T-helper 22 cell (primary cell): ENCODE data around the gene B3GNT3.

Experiments
- DNase-seq: peaks from one replicate; pipeline ENCODE4 v3.0.0-alpha.2; 2020; ENCODE audit warnings: low read depth

B3GNT3 gene

GRCh38 chr19:17794731-17795494 lies at the start of gene B3GNT3:
Gene B3GNT3 (plus strand): TSS chr19:17795138. CDS start chr19:17807808, 12,670 bp downstream.
- no peak for DNase-seq

GRCh38 chr19:17747205-17748098 lies 47.5 kb upstream of the B3GNT3 start:
- peak; percentile 91 for DNase-seq

GRCh38 chr19:17748884-17749638 lies 45.9 kb upstream of the B3GNT3 start:
- DNase-seq: no peak

GRCh38 chr19:17749912-17750317 lies 45.0 kb upstream of the B3GNT3 start:
- no peak for DNase-seq

- DNase-seq: peak; percentile 84
These were observed 43.6 kb upstream of the B3GNT3 start, which contains the start of gene FCHO1 for GRCh38 chr19:17751103-17751911. Gene FCHO1 (plus strand): TSS chr19:17751477. CDS start chr19:17755165, 3,688 bp downstream.

GRCh38 chr19:17751912-17752273 lies 43.0 kb upstream of the B3GNT3 start:
- no peak for DNase-seq

GRCh38 chr19:17752865-17753639 lies 41.9 kb upstream of the B3GNT3 start:
- no peak for DNase-seq

- DNase-seq: no peak
These were observed 41.0 kb upstream of the B3GNT3 start for GRCh38 chr19:17753976-17754375.

- DNase-seq: no peak
These were observed 40.1 kb upstream of the B3GNT3 start for GRCh38 chr19:17754634-17755442.

- no peak for DNase-seq
These were observed 39.5 kb upstream of the B3GNT3 start for GRCh38 chr19:17755443-17755890.

GRCh38 chr19:17755977-17756670 lies 38.8 kb upstream of the B3GNT3 start:
- peak; percentile 18 for DNase-seq

GRCh38 chr19:17757125-17757524 lies 37.8 kb upstream of the B3GNT3 start:
- DNase-seq: no peak

- no peak for DNase-seq
These were observed 36.4 kb upstream of the B3GNT3 start for GRCh38 chr19:17758515-17758914.

GRCh38 chr19:17761148-17761547 lies 33.8 kb upstream of the B3GNT3 start:
- DNase-seq: no peak

- DNase-seq: no peak
These were observed 32.3 kb upstream of the B3GNT3 start for GRCh38 chr19:17762505-17763229.

- DNase-seq: no peak
These were observed 30.6 kb upstream of the B3GNT3 start for GRCh38 chr19:17764348-17764747.

- no peak for DNase-seq
These were observed 29.8 kb upstream of the B3GNT3 start for GRCh38 chr19:17765069-17765618.

- no peak for DNase-seq
These were observed 28.3 kb upstream of the B3GNT3 start for GRCh38 chr19:17766543-17767131.
